HG03558 (cell line): Measurements from ENCODE around the gene SRPK3.

Source experiments
- ATAC-seq: cut with Tn5 transposase; IDR thresholded peaks from one replicate; pipeline ENCODE4 v1.9.1; 2021; ENCODE audit warnings: moderate number of reproducible peaks; ENCODE audit not compliant: unreplicated experiment; ENCODE audit errors: extremely low read depth

SRPK3 gene

DNA sequence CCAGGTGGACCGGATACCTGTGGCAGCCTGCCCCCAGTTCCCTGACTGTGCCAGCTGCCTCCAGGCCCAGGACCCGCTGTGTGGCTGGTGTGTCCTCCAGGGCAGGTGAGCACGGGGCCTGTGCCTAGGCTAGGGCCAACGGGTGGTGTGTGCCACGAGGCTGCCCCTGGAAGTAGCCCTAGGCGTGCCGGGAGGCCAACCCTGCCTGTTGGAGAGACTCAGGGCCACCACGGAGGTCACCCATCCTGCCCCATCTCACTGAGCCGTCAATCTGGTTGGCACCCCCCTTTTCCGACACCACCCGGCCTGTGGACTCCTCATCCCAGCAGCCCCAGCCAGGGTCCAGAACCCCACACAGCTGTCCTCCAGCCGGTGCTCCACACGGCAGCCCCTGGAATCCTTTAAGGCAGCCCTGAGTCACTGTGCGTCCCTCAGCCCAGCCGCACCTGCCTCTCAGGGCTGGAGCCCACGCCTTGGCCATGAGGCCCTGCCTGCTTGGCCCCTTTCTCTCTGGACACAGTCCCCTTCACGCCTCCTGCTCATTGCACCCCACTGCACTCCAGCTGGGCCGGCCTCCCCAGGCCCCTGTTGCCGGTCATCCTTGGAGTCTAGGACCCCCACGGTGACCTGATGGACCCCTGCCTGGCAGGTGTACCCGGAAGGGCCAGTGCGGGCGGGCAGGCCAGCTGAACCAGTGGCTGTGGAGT, 11.5 kb upstream of the SRPK3 start:
- no peak for ATAC-seq

DNA sequence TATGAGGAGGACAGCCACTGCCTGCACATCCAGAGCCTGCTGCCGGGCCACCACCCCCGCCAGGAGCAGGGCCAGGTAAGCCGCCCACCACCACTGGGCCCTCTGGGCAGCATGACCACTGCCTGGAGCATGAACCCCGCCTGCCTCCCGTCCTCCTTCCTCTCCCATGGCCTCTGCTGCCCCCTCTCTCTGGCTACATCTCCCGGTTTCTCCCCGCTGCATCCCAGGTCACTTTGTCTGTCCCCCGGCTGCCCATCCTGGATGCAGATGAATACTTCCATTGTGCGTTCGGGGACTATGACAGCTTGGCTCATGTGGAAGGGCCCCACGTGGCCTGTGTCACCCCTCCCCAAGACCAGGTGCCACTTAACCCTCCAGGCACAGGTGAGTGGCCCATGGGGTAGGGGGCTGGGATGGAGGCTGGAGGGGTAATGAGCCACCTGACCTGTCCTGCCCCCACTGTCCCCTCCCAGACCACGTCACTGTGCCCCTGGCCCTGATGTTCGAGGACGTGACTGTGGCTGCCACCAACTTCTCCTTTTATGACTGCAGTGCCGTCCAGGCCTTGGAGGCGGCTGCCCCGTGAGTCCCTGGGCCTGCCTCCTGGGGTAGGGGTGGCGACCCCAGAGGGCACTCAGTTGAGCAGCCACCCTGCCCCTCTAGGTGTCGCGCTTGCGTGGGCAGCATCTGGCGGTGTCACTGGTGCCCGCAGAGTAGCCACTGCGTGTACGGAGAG, 10.8 kb upstream of the SRPK3 start:
- no peak for ATAC-seq

DNA sequence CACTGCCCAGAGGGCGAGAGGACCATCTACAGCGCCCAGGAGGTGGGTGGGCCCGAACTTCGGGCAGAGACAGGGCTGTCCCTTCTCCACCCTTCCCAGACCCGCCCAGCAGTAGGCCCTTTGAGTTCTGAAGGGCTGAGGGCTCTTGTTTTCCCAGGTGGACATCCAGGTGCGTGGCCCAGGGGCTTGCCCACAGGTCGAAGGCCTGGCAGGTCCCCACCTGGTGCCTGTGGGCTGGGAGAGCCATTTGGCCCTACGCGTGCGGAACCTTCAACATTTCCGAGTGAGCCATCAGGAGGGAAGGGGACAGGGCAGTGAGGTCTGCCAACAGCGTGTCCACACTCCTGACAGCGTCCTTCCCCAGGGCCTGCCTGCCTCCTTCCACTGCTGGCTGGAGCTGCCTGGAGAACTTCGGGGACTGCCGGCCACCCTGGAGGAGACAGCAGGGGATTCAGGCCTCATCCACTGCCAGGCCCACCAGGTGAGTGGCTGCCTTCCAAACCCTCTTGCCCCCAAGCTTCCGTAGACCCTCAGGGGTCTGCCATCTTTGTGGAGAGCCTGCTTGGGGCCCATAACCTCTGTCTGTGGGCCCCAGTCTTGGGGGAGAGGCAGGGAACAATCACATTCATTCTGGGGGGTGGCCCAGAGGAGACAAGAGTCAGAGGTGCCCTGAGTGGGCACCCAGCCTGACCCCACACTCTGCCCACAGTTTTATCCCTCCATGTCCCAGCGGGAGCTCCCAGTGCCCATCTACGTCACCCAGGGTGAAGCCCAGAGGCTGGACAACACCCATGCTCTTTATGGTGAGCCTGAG, 10.0 kb upstream of the SRPK3 start:
- no peak for ATAC-seq

DNA sequence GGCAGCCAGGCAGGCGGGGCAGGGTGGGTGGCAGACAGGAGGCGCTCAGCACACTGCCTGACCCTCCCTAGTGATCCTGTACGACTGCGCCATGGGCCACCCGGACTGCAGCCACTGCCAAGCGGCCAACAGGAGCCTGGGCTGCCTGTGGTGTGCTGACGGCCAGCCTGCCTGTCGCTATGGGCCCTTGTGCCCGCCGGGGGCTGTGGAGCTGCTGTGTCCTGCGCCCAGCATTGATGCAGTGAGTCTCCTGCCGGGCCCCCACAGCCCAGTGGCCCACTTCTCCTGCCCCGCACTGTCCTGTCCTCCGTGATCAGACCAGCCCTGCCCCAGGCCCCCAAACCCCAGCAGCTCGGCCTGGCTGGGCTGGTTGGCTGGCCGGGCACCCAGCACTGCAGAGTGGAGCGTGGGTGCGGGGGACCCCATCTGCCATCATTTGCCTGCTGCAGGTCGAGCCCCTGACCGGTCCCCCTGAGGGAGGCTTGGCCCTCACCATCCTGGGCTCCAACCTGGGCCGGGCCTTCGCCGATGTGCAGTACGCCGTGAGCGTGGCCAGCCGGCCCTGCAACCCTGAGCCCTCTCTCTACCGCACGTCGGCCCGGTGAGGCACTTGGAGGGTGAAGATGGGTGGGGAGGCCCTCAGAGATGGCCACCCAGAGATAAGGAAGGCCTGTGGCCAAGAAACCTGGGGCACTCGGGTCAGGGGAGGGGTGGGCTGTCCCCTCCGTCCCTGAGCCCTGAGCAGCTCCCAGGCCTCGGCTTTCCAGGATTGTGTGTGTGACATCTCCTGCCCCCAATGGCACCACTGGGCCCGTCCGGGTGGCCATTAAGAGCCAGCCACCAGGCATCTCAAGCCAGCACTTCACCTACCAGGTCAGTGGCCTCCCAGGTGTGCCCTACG, 9.2 kb upstream of the SRPK3 start:
- ATAC-seq = no peak

DNA sequence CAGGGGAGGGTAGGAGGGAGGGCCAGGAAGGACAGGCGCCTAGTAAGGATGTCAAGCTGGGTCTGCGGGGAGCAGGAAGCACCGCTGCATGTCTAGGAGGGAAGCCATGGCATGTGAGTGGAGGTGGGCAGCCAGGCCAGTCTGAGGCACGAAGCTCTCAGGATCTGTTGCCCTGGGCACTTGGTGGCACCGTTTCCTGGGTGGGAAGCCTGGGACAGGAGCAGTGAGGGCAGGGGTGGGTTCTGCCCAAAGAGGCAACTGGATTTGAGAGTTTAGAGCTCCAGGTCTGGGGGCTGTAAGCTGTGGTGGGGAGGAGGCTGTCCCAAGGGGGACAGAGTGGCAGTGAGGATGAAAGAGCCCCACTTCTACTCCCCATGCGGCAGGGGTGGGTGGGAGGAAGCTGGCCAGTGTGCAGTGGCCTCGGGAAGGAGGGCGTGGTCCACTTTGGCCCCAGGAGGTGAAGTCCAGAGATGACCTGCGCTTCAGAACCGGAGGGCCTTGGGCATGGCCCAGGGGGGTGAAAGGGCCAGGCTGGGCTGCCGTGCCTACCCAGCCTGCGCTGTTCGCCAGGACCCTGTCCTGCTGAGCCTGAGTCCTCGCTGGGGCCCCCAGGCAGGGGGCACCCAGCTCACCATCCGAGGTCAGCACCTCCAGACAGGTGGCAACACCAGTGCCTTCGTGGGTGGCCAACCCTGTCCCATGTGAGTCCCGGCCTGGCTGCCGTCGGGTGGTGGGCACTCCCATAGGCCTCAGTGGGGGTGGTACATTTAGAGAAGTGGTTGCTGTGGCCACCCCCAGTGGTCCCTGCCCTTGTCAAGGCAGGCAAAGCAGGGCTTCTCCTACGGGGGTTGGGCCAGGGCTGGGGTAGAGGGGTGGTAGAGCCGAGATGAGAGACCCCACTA, 8.3 kb upstream of the SRPK3 start:
- ATAC-seq = no peak

DNA sequence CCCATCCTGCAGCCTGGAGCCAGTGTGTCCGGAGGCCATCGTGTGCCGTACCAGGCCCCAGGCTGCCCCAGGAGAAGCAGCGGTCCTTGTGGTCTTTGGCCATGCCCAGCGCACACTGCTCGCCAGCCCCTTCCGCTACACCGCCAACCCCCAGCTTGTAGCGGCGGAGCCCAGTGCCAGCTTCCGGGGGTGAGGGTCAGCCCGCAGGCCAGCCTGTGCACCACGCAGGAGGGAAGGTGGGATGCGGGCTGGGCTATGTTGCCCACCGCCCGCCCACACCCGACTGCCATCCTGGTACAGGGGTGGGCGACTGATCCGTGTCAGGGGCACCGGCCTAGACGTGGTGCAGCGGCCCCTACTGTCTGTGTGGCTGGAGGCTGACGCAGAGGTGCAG, 7.6 kb upstream of the SRPK3 start:
- no peak for ATAC-seq

DNA sequence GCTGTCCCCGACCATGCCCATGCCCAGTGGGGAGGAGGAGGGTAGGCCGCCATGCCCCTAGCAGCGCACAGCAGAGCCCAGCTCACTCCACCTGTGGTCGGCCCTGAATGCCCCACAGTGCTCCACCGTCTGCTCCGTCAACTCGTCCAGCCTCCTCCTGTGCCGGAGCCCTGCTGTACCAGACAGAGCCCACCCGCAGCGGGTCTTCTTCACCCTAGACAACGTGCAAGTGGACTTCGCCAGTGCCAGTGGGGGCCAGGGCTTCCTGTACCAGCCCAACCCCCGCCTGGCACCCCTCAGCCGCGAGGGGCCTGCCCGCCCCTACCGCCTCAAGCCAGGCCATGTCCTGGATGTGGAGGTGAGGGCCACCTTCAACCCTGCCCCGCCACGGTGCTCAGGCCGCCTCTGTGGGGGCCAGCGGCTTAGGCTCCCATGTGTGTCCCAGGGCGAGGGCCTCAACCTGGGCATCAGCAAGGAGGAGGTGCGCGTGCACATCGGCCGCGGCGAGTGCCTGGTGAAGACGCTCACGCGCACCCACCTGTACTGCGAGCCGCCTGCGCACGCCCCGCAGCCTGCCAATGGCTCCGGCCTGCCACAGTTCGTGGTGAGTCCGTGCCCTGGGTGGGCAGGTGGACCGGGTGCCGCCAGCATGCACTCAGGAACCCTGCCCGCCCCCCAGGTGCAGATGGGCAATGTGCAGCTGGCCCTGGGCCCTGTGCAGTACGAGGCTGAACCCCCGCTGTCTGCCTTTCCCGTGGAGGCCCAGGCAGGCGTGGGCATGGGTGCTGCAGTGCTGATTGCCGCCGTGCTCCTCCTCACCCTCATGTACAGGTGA, 6.9 kb upstream of the SRPK3 start:
- no peak for ATAC-seq

DNA sequence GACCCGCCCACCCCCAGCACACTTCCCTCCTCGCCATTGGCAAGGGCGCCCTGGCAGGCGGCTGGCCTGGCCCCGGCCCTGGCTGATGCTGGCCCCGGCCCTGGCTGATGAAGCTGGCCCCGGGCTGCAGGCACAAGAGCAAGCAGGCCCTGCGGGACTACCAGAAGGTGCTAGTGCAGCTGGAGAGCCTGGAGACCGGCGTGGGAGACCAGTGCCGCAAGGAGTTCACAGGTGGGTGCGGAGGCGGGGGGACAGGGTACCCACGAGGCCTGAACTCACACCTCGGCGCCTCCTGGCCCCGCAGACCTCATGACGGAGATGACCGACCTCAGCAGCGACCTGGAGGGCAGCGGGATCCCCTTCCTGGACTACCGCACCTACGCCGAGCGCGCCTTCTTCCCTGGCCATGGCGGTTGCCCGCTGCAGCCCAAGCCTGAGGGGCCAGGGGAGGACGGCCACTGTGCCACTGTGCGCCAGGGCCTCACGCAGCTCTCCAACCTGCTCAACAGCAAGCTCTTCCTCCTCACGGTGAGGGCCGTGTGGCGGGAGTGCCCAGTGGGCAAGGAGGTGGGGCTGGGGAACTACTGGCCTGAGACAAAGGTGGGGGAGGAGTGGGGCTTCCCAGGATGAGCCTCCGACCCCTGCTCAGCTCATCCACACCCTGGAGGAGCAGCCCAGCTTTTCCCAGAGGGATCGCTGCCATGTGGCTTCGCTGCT, 6.1 kb upstream of the SRPK3 start:
- no peak for ATAC-seq

DNA sequence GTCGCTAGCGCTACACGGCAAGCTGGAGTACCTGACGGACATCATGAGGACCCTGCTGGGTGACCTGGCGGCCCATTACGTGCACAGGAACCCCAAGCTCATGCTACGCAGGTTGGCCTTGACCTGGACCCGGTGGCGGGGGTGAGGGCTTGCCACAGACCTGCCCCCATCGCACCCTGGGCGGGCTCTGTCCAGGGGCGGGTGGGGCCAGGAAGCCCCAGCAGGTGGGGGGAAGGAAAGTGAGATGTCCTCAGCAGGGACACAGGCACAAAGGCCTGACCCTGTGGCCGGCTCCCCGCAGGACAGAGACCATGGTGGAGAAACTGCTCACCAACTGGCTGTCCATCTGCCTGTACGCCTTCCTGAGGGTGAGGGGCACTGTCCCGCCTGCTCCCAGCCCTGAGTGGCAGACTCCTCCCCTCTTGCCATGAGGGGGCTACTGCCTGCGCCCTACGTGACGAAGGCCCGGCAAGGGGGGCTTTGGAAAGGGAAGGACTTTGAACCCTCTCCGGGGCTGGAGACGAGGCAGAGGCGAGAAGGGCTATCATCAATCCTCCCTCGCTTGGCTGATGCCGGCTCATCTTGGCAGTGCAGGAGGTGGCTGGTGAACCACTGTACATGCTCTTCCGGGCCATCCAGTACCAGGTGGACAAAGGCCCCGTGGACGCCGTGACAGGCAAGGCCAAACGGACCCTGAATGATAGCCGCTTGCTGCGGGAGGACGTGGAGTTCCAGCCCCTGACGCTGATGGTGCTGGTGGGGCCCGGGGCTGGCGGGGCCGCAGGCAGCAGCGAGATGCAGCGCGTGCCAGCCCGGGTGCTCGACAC, 5.3 kb upstream of the SRPK3 start:
- no peak for ATAC-seq

DNA sequence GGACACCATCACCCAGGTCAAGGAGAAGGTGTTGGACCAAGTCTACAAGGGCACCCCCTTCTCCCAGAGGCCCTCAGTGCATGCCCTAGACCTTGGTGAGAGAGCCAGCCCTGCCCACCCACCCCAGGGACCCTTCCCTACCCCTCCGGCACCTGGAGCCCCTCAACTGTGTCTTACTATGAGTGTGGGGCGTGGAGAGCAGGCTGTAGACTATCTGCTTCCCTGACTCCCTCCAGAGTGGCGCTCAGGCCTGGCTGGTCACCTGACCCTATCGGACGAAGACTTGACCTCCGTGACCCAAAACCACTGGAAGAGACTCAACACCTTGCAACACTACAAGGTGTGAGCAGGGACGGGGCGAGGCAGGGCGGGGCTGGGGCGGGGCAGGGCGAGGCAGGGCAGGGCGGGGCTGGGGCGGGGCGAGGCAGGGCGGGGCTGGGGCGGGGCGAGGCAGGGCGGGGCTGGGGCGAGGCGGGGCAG, 4.7 kb upstream of the SRPK3 start:
- ATAC-seq = no peak

DNA sequence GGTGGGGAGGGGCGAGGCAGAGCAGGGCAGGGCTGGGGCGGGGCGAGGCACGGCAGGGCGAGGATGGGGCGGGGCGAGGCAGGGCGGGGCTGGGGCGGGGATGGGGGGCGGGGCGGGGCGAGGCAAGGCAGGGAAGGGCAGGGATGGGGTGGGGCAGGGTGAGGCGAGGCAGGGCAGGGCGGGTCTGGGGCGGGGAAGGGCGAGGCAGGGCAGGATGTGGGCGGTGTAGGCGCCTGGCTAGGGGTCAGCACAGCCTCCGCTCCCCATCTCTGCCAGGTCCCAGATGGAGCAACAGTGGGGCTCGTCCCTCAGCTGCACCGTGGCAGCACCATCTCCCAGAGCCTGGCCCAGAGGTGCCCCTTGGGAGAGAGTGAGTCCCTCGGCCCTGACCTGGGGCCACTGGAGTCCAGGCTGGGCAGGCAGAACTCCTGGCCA, 4.2 kb upstream of the SRPK3 start:
- ATAC-seq = no peak

DNA sequence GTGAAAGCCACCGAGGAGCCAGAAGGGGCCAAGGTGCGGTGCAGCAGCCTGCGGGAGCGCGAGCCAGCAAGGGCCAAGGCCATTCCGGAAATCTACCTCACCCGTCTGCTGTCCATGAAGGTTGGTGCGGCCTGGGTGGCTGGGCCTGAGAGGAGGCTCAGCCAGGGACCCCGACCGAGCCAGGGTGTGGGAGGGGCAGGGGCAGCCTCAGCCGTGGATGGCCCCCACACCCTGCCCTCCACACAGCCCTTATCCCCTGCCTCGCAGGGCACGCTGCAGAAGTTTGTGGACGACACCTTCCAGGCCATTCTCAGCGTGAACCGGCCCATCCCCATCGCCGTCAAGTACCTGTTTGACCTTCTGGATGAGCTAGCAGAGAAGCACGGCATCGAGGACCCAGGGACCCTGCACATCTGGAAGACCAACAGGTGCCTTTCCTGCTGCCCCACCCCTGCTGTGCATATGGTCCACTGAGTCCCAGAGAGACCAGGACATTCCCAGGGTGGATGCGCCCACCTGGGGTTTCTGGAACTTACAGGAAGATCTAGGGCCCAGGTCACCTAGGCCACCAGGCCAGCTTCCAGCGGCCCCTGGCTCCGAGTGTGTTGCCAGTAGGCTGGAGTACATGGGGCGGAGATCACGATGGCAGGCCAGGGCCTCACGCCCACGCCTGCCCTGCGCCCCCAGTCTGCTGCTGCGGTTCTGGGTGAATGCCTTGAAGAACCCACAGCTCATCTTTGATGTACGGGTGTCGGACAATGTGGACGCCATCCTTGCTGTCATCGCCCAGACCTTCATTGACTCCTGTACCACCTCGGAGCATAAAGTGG, 3.4 kb upstream of the SRPK3 start:
- ATAC-seq = no peak

DNA sequence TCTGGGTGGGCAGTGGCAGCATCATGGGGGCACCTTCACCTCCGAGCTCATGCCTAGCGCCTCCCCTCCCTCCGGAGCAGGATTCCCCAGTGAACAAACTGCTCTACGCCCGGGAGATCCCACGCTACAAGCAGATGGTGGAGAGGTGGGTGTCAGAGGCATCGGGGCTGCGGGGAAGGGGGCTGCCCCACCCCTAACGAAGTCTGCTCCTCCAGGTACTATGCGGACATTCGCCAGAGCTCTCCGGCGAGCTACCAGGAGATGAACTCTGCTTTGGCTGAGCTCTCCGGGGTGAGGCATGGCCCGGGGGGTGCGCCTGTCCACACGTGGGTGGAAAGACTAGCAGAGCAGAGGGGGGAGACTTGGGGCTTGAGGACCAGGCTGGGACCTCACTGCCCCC, 2.7 kb upstream of the SRPK3 start:
- no peak for ATAC-seq

DNA sequence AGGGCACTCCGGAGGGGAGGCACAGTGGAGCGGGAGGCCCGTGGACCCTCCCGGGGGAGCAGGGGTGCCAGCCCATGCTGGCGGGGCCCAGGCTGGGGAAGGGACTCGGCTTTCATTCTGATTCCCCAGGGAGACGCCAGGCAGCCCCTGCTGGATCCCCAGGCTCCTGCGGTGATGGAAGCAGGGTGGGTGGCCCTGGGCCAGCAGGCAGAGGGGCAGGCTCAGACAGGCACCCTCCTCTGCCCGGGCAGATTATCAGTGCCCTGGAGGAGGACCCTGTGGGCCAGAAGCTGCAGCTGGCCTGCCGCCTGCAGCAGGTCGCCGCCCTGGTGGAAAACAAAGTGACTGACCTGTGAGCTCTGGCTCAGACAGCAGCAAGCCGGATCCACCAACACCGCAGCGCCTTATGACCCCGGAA, 2.1 kb upstream of the SRPK3 start:
- ATAC-seq = no peak

DNA sequence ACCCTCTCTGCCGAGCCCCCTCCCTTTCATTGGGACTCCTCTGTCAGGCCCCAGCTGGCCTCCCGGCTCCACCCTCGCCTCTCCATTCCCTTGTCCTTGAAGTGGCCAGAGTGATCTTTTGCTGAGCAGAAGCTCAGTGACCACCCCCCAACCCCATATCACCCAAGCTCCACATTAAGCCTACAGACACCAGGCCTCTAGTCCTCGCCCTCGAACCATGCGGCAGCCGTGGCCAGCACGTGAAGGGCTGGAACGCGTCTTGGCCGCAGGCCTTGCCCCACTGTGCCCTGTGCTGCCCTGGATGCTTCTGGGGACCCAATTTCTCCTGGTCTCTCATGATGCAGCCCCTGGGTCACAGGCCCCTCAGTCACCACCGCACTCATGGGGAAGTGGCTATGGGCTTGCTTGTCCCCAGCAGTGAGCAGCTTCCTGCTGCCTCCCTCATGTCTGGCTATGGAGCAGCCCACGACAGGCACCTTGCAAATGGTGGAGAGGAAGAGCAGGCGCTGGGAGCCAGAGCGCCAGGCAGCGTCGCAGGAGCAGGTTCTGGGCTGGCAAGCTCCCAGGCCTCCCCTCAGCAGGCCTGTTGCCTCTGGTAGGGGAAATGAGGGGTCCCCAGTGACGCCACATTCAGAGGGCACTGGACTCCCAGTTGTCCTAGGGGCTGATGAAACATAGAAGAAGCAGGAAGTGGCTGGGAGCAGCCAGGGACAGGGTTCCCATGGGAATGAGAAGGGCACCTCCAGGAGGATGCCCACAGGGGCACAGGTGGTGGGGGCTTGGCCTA, 757 bp upstream of the SRPK3 start:
- no peak for ATAC-seq
